ENCODE data around the gene MED22.

MED22 gene

GRCh38 chr9:133347985-133348717, at the start of gene MED22, which contains the start of gene RPL7A:
TSS of gene MED22 (minus strand) at chr9:133348131. CDS start at chr9:133346662, 1,469 bp downstream.
TSS of gene RPL7A (plus strand) at chr9:133348218. CDS start at chr9:133348244, 26 bp downstream.
- TF ChIP-seq CTCF (IDR thresholded peaks at IDR 0.05), result no peak

- TF ChIP-seq CTCF (IDR thresholded peaks at IDR 0.05), result no peak
These were observed 49.4 kb upstream of the MED22 start for GRCh38 chr9:133397370-133397769.

- TF ChIP-seq CTCF (IDR thresholded peaks at IDR 0.05), result peak; percentile 28; the same call in 1 of the 2 replicates
These were observed 49.0 kb upstream of the MED22 start for GRCh38 chr9:133396952-133397351.

- TF ChIP-seq CTCF (IDR thresholded peaks at IDR 0.05), result no peak
These were observed 46.8 kb upstream of the MED22 start for GRCh38 chr9:133394687-133395271.

DNA sequence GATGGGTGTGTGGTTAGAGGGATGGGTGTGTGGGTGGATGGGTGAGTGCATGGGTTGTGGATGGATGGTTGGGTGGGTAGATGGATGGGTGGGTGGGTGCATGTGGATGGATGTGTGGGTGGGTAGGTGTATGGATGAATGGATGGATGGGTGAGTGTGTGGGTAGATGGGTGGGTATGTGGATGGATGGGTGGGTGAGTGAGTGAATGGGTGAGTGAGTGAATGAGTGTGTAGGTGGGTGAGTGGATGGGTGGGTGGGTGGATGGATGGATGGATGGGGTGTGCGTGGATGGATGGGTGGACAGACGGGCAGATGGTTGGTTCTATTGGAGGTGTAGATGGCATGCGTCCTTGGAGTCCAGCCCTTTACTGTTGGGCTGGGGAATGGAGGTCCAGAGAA, 45.5 kb upstream of the MED22 start:
- TF ChIP-seq CTCF (IDR thresholded peaks at IDR 0.05), result no peak

DNA sequence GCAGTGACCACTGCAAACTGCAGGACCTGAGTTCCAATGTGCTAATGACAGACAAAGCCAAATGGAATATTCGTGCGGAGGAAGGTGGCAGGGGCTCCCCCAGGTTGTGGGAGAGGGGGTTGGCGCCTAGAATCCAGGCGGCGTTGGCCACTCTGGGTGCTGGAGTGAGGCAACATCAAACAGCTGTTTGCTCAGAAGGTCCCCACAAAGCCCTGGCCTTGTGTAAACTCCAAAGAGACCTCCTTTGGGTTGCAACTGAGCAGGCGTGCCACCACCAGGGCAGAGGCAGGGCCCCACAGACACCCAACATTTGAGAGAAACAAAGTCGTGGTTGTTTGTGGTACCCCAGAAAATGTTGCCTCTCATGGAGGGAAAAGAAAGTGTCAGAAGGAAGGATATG, 42.8 kb upstream of the MED22 start:
- no peak for TF ChIP-seq CTCF (IDR thresholded peaks at IDR 0.05)

- TF ChIP-seq CTCF (IDR thresholded peaks at IDR 0.05), result no peak
These were observed 41.6 kb upstream of the MED22 start for GRCh38 chr9:133389562-133389961.

Measured in LNCAP (cell line).